ENCODE data around the gene DIP2B.

DIP2B gene

DNA sequence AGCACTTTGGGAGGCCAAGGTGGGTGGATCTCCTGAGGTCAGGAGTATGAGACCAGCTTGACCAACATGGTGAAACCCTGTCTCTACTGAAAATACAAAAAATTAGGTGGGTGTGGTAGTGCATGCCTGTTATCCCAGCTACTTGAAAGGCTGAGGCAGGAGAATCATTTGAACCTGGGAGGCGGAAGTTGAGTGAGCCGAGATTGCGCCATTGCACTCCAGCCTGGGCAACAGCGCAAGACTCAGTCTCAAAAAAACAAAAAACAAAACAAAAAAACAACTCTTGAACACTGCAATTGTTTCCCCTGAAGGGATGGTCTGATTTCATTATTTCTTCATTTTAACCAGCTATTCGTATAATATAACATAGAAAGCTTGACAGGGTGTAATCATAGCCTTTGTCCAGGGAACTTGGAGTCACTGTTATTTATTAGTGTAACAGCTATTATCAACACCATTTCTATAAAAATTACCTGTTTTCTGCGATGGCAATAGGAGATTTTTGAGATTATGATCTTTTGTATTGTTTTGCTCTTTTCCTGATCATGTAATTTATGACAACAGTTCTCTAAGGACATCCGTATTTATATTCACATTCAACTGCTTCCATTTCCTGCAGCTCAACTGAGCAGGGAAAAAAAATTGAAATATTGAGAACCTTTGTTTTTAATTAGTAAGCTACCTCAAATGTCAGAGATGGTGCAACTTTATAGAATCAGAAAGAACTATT, 94.7 kb downstream of the DIP2B start:
- no peak overlapping the region for H3K4me3 ChIP-seq (ENCODE audit: low read depth, low read length)
- DNase-seq (ENCODE audit: low read depth): no peak
- no peak for TF ChIP-seq MAX (IDR thresholded peaks at IDR 0.05; ENCODE audit: low read depth, low read length)
- TF ChIP-seq POLR2A (IDR thresholded peaks at IDR 0.05; ENCODE audit: extremely low read depth, insufficient read length): no peak
- no peak for TF ChIP-seq CTCF (IDR thresholded peaks at IDR 0.05; ENCODE audit: low read depth, low read length)
- no peak for TF ChIP-seq MYC (IDR thresholded peaks at IDR 0.05; ENCODE audit: low read depth, low read length)

DNA sequence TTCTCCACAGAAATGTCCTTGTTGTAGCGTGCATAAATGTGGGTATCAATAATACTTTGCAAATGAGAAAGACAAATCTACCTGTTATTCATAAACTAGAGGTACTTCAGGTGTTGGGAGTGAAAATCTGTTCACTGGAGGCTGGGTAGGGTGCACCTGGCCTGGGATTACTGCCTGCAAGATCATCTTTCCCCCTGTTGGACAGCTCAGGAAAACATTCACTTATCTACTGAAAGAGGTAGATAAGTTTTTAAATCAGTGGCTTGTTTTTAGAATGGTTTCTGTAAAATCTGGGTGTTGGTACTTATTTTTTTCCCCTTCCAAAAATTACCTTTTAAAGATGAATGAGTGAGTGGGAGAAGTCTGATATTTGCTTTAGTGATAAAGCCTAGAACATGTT, 95.6 kb downstream of the DIP2B start:
- no peak overlapping the region for H3K4me3 ChIP-seq (ENCODE audit: low read depth, low read length)
- TF ChIP-seq MYC (IDR thresholded peaks at IDR 0.05; ENCODE audit: low read depth, low read length): no peak
- TF ChIP-seq POLR2A (IDR thresholded peaks at IDR 0.05; ENCODE audit: extremely low read depth, insufficient read length): no peak
- TF ChIP-seq CTCF (IDR thresholded peaks at IDR 0.05; ENCODE audit: low read depth, low read length): no peak
- TF ChIP-seq MAX (IDR thresholded peaks at IDR 0.05; ENCODE audit: low read depth, low read length): no peak
- no peak for DNase-seq (ENCODE audit: low read depth)

DNA sequence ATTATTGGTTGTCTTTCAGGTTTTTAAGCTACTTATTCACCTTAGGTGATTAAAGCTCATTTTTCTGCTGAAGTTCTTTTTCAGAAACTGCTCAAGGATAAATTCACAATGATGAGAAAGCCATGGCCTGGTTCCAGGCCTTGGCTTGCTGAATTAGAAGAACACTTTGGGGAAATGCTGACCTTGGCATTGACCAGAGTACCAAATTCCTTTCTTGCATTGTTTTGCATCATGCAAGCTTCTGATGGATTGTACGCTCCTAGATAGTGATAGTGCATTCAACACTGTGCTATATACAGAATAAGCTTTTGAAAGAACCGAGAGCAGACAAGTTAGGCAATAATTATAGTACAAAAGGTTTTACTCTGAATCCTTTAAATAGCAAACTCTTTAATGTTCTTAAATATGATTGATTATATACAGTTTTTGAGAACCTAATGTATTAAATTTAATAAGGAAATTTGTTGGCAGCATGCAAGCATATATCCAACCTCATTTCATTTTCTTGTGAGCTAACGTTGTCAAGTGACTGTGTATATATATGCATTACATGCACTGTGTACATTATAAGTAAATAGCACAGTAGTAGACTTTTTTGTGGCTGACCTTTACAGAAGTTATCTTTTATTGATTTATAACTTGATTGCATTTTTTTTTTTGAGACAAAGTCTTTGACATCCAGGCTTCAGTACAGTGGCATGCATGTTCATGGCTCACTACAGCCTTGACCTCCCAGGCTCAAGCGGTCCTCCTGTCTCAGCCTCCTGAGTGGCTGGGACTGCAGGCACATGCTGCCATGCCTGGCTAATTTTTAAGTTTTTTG, 99.2 kb downstream of the DIP2B start:
- TF ChIP-seq POLR2A (IDR thresholded peaks at IDR 0.05; ENCODE audit: extremely low read depth, insufficient read length): no peak
- TF ChIP-seq CTCF (IDR thresholded peaks at IDR 0.05; ENCODE audit: low read depth, low read length): no peak
- TF ChIP-seq MAX (IDR thresholded peaks at IDR 0.05; ENCODE audit: low read depth, low read length): no peak
- TF ChIP-seq MYC (IDR thresholded peaks at IDR 0.05; ENCODE audit: low read depth, low read length): no peak
- H3K4me3 ChIP-seq (ENCODE audit: low read depth, low read length): no peak overlapping the region
- DNase-seq (ENCODE audit: low read depth): no peak

DNA sequence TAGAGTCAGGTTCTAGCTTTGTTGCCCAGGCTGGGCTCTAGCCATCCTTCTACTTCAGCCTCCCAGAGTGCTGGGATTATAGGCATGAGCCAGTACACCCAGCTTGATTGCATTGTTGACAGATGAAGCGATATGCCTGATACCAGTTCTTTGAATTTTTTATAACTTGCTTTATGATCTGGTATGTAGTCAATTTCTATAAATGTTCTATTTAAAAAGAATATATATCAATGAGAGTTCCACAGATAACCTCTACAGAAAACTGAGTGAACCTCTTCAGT, 99.8 kb downstream of the DIP2B start:
- H3K4me3 ChIP-seq (ENCODE audit: low read depth, low read length): no peak overlapping the region
- DNase-seq (ENCODE audit: low read depth): no peak
- TF ChIP-seq POLR2A (IDR thresholded peaks at IDR 0.05; ENCODE audit: extremely low read depth, insufficient read length) (no peak), MAX (IDR thresholded peaks at IDR 0.05; ENCODE audit: low read depth, low read length) (no peak), MYC (IDR thresholded peaks at IDR 0.05; ENCODE audit: low read depth, low read length) (no peak), CTCF (IDR thresholded peaks at IDR 0.05; ENCODE audit: low read depth, low read length) (no peak)

DNA sequence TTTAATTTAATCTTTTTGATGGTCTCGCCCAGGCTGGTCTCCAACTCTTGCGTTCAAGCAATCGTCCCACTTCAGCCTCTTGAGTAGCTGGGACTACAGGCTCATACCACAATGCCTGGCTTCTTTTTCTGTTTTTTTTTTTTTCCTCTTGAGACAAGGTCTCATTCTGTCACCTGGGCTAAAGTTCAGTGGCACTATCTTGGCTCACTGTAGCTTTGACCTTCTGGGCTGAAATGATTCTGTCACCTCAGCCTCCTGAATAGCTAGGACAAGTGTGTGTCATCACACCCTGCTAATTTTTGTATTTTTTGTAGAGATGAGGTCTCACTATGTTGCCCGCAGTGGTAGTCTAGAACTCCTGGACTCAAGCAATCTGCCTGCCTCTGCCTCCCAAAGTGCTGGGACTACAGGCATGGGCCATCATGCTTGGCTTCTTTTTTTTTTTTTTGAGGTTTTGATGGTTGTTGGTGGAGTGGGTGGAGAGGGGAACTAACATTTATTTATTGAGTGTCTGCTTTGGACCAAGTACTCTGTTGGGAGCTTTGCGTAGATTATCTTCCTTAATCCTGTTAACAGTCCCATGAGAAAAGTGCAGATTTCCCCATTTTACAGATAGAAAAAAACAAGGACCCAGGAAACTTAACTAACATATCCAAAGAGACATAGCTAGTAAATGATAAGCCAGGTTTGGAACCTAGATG, 102.0 kb downstream of the DIP2B start:
- DNase-seq (ENCODE audit: low read depth): no peak
- no peak overlapping the region for H3K4me3 ChIP-seq (ENCODE audit: low read depth, low read length)
- TF ChIP-seq CTCF (IDR thresholded peaks at IDR 0.05; ENCODE audit: low read depth, low read length) (no peak), POLR2A (IDR thresholded peaks at IDR 0.05; ENCODE audit: extremely low read depth, insufficient read length) (no peak), MYC (IDR thresholded peaks at IDR 0.05; ENCODE audit: low read depth, low read length) (no peak), MAX (IDR thresholded peaks at IDR 0.05; ENCODE audit: low read depth, low read length) (no peak)

Data from NB4 (cell line).